OCI-M2 (cell line): ENCODE data around the gene CCDC12.

Experiments
- DNase-seq: peaks from one replicate; lab custom pipeline; 2025; ENCODE audit not compliant: unreplicated experiment; lab: John Stamatoyannopoulos, UW

The CCDC12 gene

DNA sequence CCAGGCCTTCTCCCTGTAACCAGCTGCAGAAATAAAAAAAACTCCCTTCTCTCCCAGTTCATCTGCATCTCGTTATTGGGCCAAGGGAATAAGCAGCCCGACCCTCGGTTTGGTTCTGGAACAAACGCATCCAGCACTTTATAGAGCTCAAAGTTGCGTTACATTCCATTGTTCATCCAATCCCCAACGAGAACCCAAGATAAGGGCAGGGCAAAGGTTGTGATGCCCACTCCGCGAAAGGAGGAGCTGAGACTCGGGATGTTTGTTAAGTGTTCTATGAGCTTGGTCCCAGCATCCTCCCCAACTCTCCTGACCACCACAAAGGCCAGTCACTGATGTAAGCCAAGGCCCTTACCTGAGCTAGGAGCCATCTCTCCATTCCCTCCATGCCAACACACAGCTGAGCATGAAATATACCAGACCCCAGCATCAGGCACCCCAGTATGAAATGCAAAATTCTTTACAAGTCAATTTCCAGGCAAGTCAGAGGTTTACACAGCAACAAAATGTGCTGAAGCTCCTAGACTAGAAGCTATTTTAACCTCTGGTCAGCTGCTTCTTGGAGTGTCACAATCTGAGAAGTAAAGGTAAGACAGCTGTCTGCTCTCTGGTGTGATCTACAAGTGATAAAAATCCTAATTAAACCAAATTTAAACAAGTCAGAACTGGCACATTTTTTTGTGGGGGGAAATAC is 17.9 kb downstream of the CCDC12 start:
- DNase-seq: no peak

DNA sequence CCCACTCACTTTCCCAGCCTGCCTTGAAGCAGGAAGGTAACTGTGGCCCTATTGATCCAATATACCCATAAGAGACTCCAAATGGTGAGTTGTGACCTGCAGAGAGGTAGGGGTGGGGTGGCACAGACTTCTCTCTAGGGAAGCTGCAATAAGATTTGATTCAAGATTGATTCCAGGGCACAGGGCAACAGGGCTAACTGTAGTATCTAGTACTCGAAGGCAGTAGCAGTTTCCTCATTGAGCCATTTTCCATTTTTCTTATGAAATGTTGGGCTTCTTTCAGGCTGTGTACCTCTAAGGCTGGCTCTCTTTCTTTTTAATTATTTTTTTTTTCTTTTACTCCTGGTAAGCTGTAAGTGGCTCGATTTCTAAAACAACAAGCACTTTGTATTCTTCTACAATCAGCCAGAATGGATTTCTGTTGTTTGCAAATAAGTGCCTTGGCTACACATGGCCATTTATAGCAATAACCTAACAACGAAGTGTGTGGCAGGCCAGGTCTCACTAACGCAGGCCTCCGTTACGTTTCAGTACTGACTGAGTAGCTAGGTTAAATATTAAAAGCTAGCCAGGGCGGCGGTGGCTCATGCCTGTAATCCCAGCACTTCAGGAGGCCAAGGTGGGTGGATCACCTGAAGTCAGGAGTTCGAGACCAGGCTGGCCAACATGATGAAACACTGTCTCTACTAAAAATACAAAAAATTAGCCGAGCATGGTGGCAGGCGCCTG is 19.3 kb downstream of the CCDC12 start:
- no peak for DNase-seq

GRCh38 chr3:46955801-46956259 is 20.7 kb downstream of the CCDC12 start:
- DNase-seq: no peak

GRCh38 chr3:46955157-46955556 is 21.4 kb downstream of the CCDC12 start:
- no peak for DNase-seq

DNA sequence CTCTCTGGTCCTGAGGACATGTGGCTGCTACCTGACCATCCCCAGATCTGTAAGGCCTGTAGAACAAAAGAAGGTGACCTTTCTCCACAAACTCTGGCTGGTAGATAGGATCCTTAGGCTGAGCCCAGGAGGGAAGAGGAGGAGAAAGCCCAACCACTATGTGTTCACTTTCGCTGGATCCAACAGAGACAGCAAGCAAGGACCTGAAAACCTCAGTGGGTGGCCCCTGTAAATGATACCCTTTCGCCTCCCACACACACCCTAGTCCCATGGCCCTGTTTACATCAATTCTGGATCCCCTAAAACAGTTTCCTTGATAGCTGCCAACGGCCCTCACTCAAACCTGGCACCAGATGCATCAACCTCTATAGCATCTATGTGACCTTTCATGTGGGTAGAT is 22.4 kb downstream of the CCDC12 start:
- DNase-seq: no peak

GRCh38 chr3:46953234-46954010 is 23.1 kb downstream of the CCDC12 start:
- DNase-seq: no peak

GRCh38 chr3:46952813-46953212 is 23.7 kb downstream of the CCDC12 start:
- DNase-seq: no peak

DNA sequence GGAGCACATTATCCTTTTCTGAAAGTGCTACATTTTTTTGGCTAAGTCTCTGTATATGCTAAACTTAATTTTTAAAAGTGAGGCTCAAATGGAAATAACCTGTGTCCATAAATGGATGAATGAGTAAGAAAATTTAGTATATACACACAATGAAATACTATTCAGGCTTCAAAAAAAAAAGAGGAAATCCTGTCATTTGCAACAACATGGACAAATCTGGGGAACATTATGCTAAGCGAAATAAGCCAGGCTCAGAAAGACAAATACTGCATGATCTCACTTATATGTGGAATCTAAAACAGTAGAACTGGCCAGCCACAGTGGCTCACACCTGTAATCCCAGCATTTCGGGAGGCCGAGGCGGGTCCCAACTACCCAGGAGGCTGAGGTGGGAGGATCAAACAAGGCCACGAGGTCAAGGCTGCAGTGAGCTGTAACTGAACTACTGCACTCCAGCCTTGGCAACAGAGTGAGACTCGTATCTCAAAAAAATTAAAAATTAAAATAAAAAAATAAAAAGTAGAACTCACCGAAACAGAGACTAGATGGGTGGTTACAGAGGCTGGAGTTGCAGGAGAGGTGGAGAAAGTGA is 25.8 kb downstream of the CCDC12 start:
- DNase-seq: no peak

GRCh38 chr3:46950177-46950576 is 26.4 kb downstream of the CCDC12 start:
- DNase-seq: no peak

- no peak for DNase-seq
These were observed 27.5 kb downstream of the CCDC12 start for GRCh38 chr3:46948830-46949671.

GRCh38 chr3:46947981-46948791 is 28.4 kb downstream of the CCDC12 start:
- no peak for DNase-seq

DNA sequence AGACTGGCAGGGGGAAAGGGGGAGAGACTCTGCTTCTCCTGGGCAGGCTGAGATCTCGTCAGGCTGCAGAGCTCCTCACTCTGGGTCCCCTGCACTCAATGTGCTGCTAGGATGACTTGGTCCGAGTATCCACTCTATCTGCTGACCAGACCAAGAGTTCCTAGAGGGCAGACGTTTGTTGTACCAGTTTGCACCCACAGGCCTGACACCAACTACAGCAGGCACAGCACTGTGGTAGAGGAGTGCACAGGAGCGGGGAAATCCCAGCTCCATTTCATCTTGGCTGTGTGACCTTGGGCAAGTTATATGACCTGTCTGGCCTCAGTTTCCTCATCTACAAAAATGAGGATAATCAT is 29.0 kb downstream of the CCDC12 start:
- no peak for DNase-seq

- no peak for DNase-seq
These were observed 29.5 kb downstream of the CCDC12 start for GRCh38 chr3:46946856-46947545.

- DNase-seq: no peak
These were observed 30.1 kb downstream of the CCDC12 start for GRCh38 chr3:46946416-46946815.

- no peak for DNase-seq
These were observed 32.4 kb downstream of the CCDC12 start for GRCh38 chr3:46944191-46944590.

DNA sequence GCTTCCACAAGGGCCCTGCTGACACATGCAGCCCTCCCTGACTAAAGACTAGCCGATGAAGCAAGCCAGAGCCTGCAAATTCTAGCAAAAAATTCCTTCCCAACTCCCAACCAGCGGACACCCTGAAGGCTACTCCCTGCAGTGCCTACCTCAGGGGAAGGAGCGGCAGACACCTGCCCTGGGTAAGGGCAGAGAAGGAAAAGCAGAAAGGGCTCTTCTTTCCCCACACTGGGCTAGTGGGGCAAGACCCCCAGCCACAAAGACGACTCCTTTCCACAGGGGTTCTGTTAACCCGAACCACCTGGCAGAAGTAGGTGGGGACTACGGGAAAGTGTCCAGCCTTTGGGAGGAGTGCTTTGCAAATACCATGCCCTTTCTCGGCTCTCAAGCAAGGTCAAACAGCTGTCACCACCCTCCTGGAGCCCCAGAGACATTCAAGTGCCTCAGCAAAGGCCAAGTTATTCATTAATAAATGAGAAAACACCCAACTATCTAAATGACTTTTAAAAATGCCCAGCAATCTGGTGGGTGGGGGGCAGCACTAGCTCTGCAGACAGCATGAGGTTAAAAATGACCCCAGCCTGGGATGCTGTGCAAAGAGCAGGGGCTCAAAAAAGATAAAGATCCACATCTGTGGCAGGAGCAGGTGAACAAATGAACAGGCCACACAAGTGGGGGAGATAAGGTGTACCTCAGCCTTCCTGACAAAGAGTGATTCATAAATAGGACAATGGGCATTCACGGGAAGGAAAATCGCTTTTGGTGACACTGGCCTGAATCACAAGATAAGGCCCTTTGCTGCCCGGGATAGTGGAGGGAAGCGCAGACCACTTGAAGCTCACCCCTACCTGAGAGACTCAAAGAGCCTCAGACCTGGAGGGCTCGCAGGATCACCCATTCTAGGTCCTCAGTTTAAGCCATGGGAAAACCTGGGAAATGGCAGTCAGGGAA is 33.0 kb downstream of the CCDC12 start:
- no peak for DNase-seq

GRCh38 chr3:46942481-46943236 is 33.9 kb downstream of the CCDC12 start:
- DNase-seq: no peak
